AG04450 (cell line): ENCODE results near the gene KCNK18. TPM values are rescaled to one million over a fixed set of nuclear protein-coding genes. Genes with fewer than 3 reads are reported as not detected.
A peak's percentile ranks its signal among the peaks of the same experiment; 100 is the strongest.
"Not testable (repeated sequence)": the region's sequence is repeated elsewhere in the genome, so short reads cannot be mapped to it uniquely, and the experiment has no call there.

Experiments used
- CTCF ChIA-PET: fragments of 300-600, 350-600 bp; formaldehyde crosslinking; extraction: SDS; loops from one replicate; lab custom pipeline; 2022; ENCODE audit warnings: antibody characterized with exemption, inconsistent platforms; lab: Charles Lee
- POLR2A ChIA-PET: fragments of 350-600 bp; formaldehyde crosslinking; extraction: SDS; loops from one replicate; lab custom pipeline; 2021; ENCODE audit warnings: antibody characterized with exemption, inconsistent platforms; lab: Yijun Ruan, JAX
- DNase-seq: peaks from one replicate; pipeline ENCODE4 v3.0.0-alpha.2; 2011; ENCODE audit warnings: low read depth, low spot score
- H3K27ac ChIP-seq: one replicate; pipeline ENCODE4 v1.5.1; 2012; ENCODE audit warnings: low read depth, low read length, control low read depth
- H3K27me3 ChIP-seq: one replicate; pipeline ENCODE4 v1.6.0; 2012; ENCODE audit warnings: low read length; ENCODE audit not compliant: control insufficient read depth, insufficient read depth
- H3K4me3 ChIP-seq: 2 replicates; pipeline ENCODE4 v1.5.1; 2011; ENCODE audit warnings: mild to moderate bottlenecking, low read depth, low read length, control low read depth
- H3K9me3 ChIP-seq: 2 replicates; pipeline ENCODE4 v1.5.1; 2012; ENCODE audit warnings: low read length; ENCODE audit not compliant: control insufficient read depth, insufficient read depth
- CTCF ChIP-seq: IDR thresholded peaks from 2 replicates; pipeline ENCODE4 v1.5.1; 2011; ENCODE audit warnings: low read depth, low read length, control low read depth, inconsistent platforms
- polyA plus RNA-seq: library from polyadenylated mRNA; depleted of rRNA; stranded (reverse); fragments of >200 nt; gene quantifications from 2 replicates; pipeline ENCODE4 v1.2.3, GENCODE V29; 2011

The KCNK18 gene
- polyA plus RNA-seq, 1 experiment: not detected

DNA sequence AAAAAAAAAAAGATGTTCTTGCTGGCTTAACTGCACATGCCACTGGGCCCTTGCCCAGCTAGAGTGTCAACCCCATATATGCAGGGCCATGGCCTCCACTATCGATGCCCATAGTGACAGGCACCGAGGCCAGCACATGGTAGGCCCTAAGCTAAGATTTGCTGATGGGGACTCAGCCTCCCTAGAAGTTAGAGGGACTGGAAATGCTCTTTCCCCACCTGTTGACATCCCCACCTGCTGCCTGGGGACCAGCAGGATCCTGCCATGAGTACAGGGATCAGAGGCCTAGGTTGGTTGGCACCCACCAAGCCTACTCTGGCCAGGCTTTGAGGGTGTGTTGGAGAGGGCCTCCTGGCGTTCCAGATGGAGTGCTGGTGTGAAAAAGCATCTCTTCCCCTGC, 27.6 kb downstream of the KCNK18 start:
- POLR2A ChIA-PET: no interaction called here
- H3K9me3 ChIP-seq: no peaks in the 10 kb centered on the region
- H3K27me3 ChIP-seq: no peaks in the 10 kb centered on the region
- DNase-seq: no peak
- H3K4me3 ChIP-seq: no peak overlapping the region
- TF ChIP-seq CTCF: no peak
- H3K27ac ChIP-seq: no peak overlapping the region
- CTCF ChIA-PET: interaction anchor here (0.7 to 3.3 kb wide), 3 partner anchors 8 to 94 kb away, joined by 6 to 19 read pairs (median 19); no protein-coding TSS in a partner anchor

DNA sequence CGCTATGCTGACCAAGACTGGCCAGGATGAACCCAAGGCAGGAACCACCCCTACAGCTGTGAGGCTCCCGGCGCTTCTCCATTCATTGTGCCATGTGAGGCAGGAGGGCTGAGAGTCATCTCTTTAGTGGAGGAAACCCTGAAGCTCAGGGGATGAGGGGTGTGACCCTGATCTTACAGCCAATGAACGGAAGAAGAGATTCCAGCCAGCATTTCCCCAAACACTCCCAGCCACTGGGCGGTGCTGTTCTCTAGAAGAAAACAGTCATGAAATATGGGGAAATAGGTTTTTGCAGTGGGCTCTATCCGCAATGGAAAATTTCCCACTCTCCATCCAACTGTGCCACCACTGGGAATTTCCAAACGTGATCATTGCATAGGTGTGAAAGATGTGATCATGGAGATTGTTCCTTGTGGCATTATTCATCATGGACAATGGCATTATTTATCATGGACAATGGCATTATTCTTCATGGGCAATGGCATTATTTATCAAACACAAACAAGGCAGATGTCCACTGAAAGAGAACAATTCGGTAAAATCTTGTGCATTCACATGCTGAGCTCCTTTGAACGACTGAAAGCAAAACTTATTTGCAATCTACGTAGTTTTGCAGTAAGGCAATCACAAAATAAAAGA, 29.6 kb downstream of the KCNK18 start:
- H3K27ac ChIP-seq: no peak overlapping the region
- POLR2A ChIA-PET: no interaction called here
- CTCF ChIA-PET: interaction anchor here (0.6 to 3.3 kb wide), 6 partner anchors 10 to 544 kb away, joined by 3 to 19 read pairs (median 4); no protein-coding TSS in a partner anchor
- no peak for DNase-seq
- peak; percentile 49 for TF ChIP-seq CTCF
- H3K4me3 ChIP-seq: no peak overlapping the region
- H3K27me3 ChIP-seq: no peaks in the 10 kb centered on the region
- H3K9me3 ChIP-seq: no peaks in the 10 kb centered on the region

GRCh38 chr10:117228210-117228609, 30.9 kb downstream of the KCNK18 start:
- Histone ChIP-seq H3K27me3 (no peaks in the 10 kb centered on the region), H3K27ac (no peak overlapping the region), H3K4me3 (no peak overlapping the region), H3K9me3 (no peaks in the 10 kb centered on the region)
- no peak for TF ChIP-seq CTCF
- ChIA-PET POLR2A (no interaction called here), CTCF (interaction anchor here (1.4 to 4.9 kb wide), 2 partner anchors 11 kb away, joined by 5 to 23 read pairs; no protein-coding TSS in a partner anchor)
- no peak for DNase-seq

- H3K9me3 ChIP-seq, H3K27ac ChIP-seq, POLR2A ChIA-PET, H3K27me3 ChIP-seq, H3K4me3 ChIP-seq, DNase-seq: not testable (repeated sequence)
- CTCF ChIA-PET: interaction anchor here (4.9 kb wide), 1 partner anchor 13 kb away, joined by 23 read pairs; no protein-coding TSS in a partner anchor
Observed at GRCh38 chr10:117230107-117230506, 32.8 kb downstream of the KCNK18 start.

DNA sequence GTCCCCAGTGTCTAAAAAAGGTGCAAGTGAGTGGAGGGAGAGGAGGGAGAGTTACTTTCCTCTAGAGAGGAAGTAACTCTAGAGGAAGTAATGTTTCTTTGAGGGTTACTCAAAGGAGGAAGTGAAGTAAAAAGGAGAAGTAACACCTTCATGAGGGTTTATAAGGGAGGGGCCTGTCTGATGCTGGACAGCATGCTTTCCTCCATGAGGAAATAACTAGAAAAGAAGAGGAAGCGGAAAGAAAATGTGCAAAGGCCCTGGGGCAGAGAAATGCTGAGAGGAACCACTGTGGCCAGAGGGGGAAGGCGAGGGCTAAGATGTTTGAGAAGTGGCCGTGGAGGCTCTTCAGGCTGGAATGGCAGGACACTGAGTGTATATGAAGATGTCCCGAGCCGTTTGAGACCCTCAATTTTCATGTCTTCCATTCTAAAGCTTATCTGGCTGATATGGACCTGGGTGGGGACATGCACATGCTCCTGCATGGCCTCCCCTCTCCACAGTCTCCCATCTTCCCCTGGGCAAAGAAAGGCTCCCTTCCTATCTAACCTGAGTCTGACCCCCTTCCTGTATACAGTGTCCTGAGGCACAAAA, 40.2 kb downstream of the KCNK18 start:
- no peak for DNase-seq
- CTCF ChIA-PET: no interaction called here
- POLR2A ChIA-PET: no interaction called here
- no peak overlapping the region for H3K27ac ChIP-seq
- no peak overlapping the region for H3K4me3 ChIP-seq
- TF ChIP-seq CTCF: no peak
- H3K27me3 ChIP-seq: peaks cover 22% of the 10 kb centered on the region
- H3K9me3 ChIP-seq: no peaks in the 10 kb centered on the region
